GM18520 (cell line): Measurements from ENCODE around the gene TUBG2.
"Not testable (repeated sequence)": the region's sequence is repeated elsewhere in the genome, so short reads cannot be mapped to it uniquely, and the experiment has no call there.

Experiments used
- ATAC-seq: cut with Tn5 transposase; IDR thresholded peaks from one replicate; pipeline ENCODE4 v1.9.1; 2021; ENCODE audit not compliant: unreplicated experiment

TUBG2 gene

GRCh38 chr17:42653179-42654124, 5.6 kb upstream of the TUBG2 start:
- no peak for ATAC-seq

- ATAC-seq = no peak
Observed at GRCh38 chr17:42655528-42655927, 3.6 kb upstream of the TUBG2 start.

- no peak for ATAC-seq
Observed at GRCh38 chr17:42657824-42658588, 1.1 kb upstream of the TUBG2 start.

DNA sequence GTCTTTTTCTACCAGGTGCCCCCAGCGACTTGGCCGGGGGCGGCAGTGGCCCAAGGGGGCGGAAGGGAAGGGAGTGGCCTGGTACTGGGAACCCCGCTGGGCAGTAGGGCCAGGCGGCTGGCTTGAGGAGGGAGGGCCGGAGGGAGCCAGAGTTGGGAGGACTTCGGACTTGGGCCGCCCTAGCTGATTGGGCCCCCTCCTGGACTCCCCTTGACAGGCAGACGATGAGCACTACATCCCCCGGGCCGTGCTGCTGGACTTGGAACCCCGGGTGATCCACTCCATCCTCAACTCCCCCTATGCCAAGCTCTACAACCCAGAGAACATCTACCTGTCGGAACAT, 819 bp downstream of the TUBG2 start:
- ATAC-seq = not testable (repeated sequence)

DNA sequence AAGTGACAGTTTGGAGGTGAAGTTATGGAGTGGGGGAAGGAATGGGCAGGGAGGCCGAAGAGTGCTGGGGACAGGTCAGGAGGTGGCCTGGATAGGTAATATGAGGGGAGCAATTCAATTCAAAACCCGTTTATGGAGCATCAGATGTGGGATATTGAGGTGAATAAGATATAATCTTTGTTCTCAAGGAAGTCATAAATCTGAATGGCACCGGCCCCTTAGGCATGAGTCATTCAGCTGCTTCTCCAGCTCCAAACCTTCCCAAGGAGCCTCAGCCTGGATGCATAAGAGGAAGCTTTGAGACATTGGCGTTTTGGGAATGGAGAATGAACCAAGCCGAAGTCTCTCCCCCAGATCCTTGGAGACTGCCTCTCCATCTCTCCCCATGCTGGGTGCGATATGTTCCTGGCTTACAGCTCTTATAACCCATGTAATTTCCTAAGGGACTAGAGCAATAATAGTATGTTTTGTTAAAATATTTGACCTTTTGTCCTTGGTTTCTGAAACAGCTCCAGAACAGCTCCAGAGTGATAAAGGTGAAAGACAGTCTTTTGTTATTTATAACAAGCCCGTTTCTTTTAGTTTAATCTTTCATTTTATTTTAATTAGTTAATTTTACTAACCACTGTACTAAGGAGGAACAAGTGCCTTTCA, 1.7 kb downstream of the TUBG2 start:
- no peak for ATAC-seq

- no peak for ATAC-seq
Observed at GRCh38 chr17:42665581-42666001, 6.5 kb downstream of the TUBG2 start.

DNA sequence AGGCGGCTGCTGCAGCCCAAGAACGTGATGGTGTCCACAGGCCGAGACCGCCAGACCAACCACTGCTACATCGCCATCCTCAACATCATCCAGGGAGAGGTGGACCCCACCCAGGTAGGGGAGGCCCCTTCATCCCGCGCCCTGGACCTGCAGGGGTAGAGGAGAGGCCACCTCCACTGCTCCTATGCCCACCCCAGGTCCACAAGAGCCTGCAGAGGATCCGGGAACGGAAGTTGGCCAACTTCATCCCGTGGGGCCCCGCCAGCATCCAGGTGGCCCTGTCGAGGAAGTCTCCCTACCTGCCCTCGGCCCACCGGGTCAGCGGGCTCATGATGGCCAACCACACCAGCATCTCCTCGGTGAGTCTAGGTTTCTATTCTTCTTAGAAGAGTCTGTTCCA, 7.0 kb downstream of the TUBG2 start:
- not testable (repeated sequence) for ATAC-seq

DNA sequence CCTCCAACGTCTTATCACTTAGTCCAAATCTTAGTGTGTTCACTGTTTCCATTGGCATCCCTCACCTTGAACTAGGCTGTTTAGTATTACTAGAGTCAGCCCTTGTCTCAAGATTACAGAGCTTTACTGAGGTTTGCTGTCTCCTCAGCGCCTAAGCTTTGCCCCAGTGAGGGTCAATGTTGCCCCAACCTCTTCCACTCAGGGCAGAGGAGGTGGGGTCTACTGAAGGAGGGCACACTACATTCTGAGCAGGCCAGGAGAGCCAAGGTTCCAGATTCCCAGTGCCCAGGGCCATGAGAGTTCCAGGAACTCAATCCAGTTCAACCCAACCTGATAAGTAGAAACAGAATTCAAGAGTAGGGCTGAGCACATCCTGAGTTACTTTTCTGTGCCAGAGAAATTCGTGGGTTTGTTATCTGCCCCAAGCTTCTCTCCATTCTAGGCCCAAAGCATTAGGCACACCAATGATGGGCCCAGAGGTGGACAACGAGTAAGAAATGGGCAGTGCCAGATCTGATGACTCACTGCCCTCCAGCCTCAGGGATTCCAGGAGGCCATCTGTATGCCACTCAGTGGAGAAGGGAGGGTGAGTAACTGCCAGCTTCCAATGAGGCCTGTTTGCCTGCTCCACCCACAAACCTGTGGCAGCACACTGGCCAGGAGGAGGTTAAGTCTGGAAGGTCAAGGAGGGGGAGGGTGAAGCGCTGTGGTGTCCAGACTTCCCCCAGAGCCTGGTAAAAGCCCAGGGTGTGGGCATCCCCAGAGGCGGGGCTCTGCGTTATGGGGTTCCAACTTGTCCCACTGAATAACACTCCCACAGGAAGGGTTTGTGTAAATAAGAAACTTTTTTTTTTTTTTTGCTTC, 8.2 kb downstream of the TUBG2 start:
- ATAC-seq = no peak

GRCh38 chr17:42669705-42669976, 10.6 kb downstream of the TUBG2 start:
- no peak for ATAC-seq

GRCh38 chr17:42669977-42670788, 11.1 kb downstream of the TUBG2 start:
- ATAC-seq = no peak

DNA sequence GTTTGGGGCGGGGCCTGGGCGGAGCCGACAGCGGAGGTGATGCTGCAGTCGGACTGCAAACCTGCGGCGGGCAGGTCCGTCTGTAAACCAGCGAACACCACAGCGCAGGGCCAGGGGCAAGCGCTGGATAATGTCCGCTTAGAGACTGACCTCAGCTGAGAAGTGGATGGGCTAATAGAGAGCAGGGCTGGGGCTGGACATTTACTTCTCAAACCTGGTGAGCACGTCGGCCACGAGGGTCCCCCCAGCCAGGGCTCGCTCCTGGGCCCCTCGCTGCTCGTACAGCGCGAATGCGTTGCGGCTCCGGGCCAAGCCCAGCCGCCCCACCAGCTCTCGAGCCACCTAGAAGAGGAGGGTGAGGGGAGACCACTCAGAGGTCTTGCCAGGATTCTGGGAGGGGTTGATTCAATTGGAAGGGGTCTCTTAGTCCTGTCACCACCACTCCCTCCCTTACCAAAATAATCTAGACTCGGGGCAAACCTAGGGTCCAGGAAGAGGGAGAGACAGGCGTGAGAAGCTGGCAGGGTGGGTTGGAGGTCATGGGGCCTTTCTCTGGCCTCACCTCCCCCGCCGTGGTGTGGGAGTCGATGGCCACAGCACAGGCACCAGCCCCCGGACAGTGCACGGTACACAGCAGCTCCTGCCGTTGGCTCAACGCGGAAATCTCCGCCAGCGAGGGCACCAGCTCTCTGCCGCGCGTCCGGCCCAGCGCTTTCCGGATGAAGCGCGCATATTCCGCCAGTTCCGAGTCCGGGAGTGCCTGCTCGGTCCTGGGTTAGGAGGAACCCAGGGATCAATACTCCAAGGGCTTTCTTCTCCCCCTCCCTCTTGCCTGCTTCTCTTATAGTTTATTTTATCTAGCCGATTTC, 11.9 kb downstream of the TUBG2 start:
- no peak for ATAC-seq

- no peak for ATAC-seq
Observed at GRCh38 chr17:42672038-42672437, 13.0 kb downstream of the TUBG2 start.

DNA sequence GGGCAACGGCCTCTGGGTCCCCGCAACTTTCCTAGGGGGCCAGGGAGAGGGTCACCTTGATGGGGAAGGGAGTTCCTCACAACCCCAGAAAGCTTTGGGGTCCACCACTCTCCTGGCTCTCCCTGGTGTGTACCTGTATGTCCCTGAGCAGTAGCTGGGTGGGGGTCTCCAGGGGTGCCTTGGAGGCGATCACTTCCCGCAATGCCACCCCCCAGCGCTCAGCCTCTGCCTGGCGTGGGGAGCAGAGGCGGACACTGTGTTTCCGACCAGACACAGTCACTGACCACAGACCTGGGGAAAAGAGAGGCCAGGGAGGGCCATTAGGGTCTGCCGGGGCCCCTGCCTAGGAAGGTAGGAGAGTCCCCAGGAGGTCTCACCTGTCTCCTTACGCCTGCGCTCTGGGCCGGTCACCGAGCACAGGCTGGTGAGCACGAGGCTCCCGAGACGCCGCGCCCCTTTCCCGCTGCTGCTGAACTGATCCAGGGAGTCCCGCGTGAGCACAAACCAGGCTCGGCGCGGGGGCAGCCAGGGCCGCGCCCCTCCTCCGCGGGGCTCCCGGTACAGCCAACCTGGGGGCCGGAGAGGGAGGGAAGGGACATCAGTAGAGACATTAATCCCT, 14.3 kb downstream of the TUBG2 start:
- no peak for ATAC-seq

- ATAC-seq = no peak
Observed at GRCh38 chr17:42673885-42674754, 15.0 kb downstream of the TUBG2 start.

DNA sequence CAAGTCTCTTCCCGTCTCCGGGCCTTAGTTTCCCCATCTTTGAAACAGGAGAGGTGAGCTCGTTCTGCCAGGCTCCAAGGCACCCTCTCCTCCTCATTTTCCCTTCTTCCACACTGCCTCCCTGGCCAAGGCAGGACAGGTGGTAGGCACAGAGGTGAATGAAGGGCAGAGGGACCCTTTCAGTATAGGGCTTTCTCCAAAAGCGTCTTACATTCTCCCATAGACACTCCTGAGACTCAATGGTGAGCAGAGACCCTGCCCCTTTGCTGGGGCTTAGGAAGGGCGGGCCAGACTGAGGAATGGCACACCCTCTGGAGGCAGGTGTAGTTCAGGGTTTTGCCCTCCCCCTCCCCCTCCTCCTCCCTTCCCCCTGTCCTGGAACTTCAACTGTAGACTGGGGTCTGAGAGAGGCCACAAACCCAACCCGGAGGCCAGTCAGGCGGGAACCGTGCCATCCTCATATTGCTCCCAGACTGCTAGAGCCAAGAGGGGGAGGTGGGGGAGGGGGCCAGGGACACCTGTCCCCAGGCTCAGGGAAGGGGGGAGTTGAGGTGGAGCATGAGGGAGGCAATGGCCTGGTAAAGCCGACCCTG, 15.8 kb downstream of the TUBG2 start:
- ATAC-seq = no peak

GRCh38 chr17:42675348-42675964, 16.4 kb downstream of the TUBG2 start:
- no peak for ATAC-seq

GRCh38 chr17:42675965-42676423, 16.9 kb downstream of the TUBG2 start:
- no peak for ATAC-seq
